LNCAP (cell line): ENCODE data around the gene TFDP3.

Experiments
- CTCF ChIP-seq: fragments of 450-650 bp; IDR thresholded peaks from 2 replicates; pipeline ENCODE4 v1.5.1; 2017; ENCODE audit warnings: mild to moderate bottlenecking

TFDP3 gene

GRCh38 chrX:133214301-133214700 lies 3.9 kb downstream of the TFDP3 start:
- TF ChIP-seq CTCF, result no peak

GRCh38 chrX:133213117-133213516 lies 5.0 kb downstream of the TFDP3 start:
- TF ChIP-seq CTCF, result no peak

GRCh38 chrX:133207751-133208150 lies 10.4 kb downstream of the TFDP3 start:
- no peak for TF ChIP-seq CTCF

- no peak for TF ChIP-seq CTCF
These were observed 26.5 kb downstream of the TFDP3 start for GRCh38 chrX:133191739-133192039.

GRCh38 chrX:133190877-133191738 lies 27.0 kb downstream of the TFDP3 start:
- no peak for TF ChIP-seq CTCF

GRCh38 chrX:133189195-133189594 lies 29.0 kb downstream of the TFDP3 start:
- no peak for TF ChIP-seq CTCF

- TF ChIP-seq CTCF, result no peak
These were observed 29.5 kb downstream of the TFDP3 start for GRCh38 chrX:133188631-133189030.

GRCh38 chrX:133185938-133186337 lies 32.2 kb downstream of the TFDP3 start:
- TF ChIP-seq CTCF, result no peak
